ENCODE measurements around the gene COTL1.

GRCh38 chr16:84613408-84614072 is 4.3 kb downstream of the COTL1 start:
- TF ChIP-seq, protein P1, sequence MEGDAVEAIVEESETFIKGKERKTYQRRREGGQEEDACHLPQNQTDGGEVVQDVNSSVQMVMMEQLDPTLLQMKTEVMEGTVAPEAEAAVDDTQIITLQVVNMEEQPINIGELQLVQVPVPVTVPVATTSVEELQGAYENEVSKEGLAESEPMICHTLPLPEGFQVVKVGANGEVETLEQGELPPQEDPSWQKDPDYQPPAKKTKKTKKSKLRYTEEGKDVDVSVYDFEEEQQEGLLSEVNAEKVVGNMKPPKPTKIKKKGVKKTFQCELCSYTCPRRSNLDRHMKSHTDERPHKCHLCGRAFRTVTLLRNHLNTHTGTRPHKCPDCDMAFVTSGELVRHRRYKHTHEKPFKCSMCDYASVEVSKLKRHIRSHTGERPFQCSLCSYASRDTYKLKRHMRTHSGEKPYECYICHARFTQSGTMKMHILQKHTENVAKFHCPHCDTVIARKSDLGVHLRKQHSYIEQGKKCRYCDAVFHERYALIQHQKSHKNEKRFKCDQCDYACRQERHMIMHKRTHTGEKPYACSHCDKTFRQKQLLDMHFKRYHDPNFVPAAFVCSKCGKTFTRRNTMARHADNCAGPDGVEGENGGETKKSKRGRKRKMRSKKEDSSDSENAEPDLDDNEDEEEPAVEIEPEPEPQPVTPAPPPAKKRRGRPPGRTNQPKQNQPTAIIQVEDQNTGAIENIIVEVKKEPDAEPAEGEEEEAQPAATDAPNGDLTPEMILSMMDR (conservative IDR thresholded peaks at IDR 0.05; ENCODE audit: low read length): no peak
- no peak for TF ChIP-seq EZH2phosphoT487 (IDR thresholded peaks at IDR 0.05; ENCODE audit: borderline replicate concordance, low read depth, low read length)

Data from OCI-LY7 (cell line).